Measurements from ENCODE around the gene LHFPL5.

LHFPL5 gene

DNA sequence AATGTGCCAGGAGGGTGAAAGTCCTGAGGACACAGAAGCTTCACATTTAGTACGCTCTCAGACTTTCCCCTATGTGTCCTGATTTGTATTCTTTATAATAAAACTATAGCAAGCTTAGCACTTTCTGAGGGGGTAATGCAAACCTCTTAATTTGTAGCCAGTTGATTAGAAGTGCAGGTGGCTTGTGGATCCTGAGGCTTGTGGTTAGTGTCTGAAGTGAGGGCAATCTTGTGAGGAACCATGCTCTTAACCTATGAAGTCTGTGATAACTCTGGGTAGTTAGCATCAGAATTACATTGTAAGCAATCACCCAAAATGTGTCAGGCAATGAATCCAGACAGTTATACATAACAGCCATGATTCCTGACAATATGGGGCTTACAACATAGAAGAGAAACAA, 51.1 kb downstream of the LHFPL5 start:
- H3K36me3 Mint-ChIP-seq: peaks cover 48 to 71% of the 10 kb centered on the region in 2 donors
- no peak for ATAC-seq (replicated peaks)
- H3K9me3 Mint-ChIP-seq: no peaks in the 10 kb centered on the region
- H3K27ac Mint-ChIP-seq: no peak overlapping the region
- no peaks in the 10 kb centered on the region for H3K27me3 Mint-ChIP-seq
- no peak overlapping the region for H3K4me3 Mint-ChIP-seq
- no peaks in the 10 kb centered on the region for H3K4me1 Mint-ChIP-seq
- no peak for DNase-seq

DNA sequence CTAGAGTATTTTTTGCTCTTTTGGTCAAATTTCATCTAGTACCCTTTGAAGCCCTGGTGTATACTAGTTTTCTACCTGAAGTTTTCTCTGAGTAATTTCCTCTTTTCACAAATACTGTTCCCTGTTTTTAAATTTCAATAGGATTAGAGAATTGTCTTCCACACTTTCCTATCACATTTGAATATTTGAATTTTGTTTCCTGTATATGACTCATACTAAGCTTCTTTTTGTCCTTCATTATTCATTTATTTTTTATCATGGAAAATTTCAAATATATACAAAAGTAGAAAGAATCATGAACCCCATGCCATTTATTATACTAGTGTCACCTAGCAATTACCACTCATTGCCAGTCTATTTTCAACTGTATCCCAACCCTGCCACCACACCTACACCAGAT, 52.7 kb downstream of the LHFPL5 start:
- no peak overlapping the region for H3K27ac Mint-ChIP-seq
- H3K27me3 Mint-ChIP-seq: no peaks in the 10 kb centered on the region
- ATAC-seq (replicated peaks) (no peak), DNase-seq (no peak)
- no peak overlapping the region for H3K4me3 Mint-ChIP-seq
- H3K36me3 Mint-ChIP-seq: peaks cover 49 to 72% of the 10 kb centered on the region in 2 donors
- no peaks in the 10 kb centered on the region for H3K4me1 Mint-ChIP-seq
- no peaks in the 10 kb centered on the region for H3K9me3 Mint-ChIP-seq

DNA sequence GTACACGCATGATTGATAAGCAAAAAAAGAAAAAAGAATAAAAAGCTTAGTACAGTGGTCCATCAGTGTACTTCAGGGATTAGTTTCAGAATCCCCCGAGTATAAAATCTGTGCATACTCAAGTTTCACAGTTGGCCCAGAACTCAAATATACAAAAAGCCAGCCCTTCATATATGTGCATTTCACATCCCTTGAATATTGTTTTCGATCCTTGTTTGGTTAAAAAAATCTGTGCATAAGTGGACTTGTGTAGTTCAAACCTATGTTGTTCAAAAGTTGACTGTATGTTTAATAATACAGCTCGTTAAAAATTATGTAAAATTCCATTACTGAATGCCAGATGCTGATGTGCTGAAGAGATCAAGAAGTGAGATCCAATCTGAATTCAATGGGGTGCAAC, 54.2 kb downstream of the LHFPL5 start:
- Mint-ChIP-seq H3K4me1 (no peaks in the 10 kb centered on the region), H3K9me3 (peaks cover 0 to 2% of the 10 kb centered on the region in 2 donors), H3K36me3 (peaks cover 45 to 68% of the 10 kb centered on the region in 2 donors), H3K27me3 (no peaks in the 10 kb centered on the region), H3K4me3 (no peak overlapping the region), H3K27ac (no peak overlapping the region)
- DNase-seq (no peak), ATAC-seq (replicated peaks) (no peak)
